Loucy (cell line): ENCODE data around the gene CCDC186.

ENCODE experiments used
- EZH2phosphoT487 ChIP-seq: fragments of 200-600 bp; IDR thresholded peaks from 2 replicates; pipeline ENCODE4 v1.6.1; 2018; ENCODE audit warnings: antibody characterized with exemption, mild to moderate bottlenecking, moderate library complexity, borderline replicate concordance
- TF ChIP-seq, protein P1 (sequence below): fragments of 200-600 bp; sonication (generic); conservative IDR thresholded peaks from 2 replicates; pipeline ENCODE4 v1.5.1; 2014; ENCODE audit warnings: mild to moderate bottlenecking, antibody characterized with exemption, low read length

- TF ChIP-seq, protein P1, sequence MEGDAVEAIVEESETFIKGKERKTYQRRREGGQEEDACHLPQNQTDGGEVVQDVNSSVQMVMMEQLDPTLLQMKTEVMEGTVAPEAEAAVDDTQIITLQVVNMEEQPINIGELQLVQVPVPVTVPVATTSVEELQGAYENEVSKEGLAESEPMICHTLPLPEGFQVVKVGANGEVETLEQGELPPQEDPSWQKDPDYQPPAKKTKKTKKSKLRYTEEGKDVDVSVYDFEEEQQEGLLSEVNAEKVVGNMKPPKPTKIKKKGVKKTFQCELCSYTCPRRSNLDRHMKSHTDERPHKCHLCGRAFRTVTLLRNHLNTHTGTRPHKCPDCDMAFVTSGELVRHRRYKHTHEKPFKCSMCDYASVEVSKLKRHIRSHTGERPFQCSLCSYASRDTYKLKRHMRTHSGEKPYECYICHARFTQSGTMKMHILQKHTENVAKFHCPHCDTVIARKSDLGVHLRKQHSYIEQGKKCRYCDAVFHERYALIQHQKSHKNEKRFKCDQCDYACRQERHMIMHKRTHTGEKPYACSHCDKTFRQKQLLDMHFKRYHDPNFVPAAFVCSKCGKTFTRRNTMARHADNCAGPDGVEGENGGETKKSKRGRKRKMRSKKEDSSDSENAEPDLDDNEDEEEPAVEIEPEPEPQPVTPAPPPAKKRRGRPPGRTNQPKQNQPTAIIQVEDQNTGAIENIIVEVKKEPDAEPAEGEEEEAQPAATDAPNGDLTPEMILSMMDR, result no peak
- no peak for TF ChIP-seq EZH2phosphoT487
Observed at GRCh38 chr10:114172216-114172615, 1.8 kb downstream of the CCDC186 start.
